GM19395 (cell line): ENCODE data around the gene LINC01488.

Experiments used
- ATAC-seq: cut with Tn5 transposase; IDR thresholded peaks from one replicate; pipeline ENCODE4 v1.9.1; 2021; ENCODE audit warnings: mild to moderate bottlenecking, moderate library complexity; ENCODE audit not compliant: unreplicated experiment

The LINC01488 gene

DNA sequence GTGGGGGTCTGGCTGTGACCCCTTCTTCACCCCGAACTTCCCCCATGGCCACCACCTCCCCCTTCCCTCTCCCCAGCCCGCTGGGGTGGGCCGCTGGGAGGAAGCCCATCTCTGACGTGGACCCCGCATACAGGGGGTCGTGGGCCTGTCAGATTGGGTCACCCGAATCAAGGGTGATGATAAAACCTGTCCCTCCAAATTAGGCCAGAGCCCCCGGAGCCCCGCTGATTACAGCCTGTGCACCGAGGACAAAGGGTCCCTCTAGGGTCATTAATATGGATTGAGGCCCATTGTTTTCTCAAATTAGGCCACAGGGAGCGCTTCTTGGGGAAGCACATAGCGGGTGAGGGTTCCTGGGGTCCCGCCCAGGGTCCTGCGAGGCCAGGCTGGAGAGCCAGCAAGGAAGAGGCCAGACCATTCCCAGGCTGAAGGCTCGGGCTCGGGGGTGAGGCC is 4.9 kb upstream of the LINC01488 start:
- ATAC-seq: no peak

DNA sequence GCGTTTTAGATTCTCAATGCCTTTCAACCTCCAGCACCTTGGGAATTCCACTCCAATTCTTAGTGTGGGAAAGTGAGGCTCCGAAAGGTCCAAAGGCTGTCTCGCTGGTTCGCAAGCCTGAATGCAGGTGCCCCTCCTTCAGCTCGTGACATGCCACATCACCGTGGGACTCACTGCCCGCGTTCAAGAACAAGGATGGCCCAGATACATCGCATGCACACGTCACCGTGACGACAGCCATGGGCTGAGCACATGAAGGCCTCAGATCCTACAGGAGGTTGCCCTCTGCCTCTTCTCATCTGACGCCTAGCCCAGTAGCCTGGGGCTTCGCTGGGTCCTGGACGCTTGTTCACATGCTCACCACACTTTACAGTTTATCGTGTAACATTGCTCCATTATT is 4.4 kb upstream of the LINC01488 start:
- ATAC-seq: no peak

DNA sequence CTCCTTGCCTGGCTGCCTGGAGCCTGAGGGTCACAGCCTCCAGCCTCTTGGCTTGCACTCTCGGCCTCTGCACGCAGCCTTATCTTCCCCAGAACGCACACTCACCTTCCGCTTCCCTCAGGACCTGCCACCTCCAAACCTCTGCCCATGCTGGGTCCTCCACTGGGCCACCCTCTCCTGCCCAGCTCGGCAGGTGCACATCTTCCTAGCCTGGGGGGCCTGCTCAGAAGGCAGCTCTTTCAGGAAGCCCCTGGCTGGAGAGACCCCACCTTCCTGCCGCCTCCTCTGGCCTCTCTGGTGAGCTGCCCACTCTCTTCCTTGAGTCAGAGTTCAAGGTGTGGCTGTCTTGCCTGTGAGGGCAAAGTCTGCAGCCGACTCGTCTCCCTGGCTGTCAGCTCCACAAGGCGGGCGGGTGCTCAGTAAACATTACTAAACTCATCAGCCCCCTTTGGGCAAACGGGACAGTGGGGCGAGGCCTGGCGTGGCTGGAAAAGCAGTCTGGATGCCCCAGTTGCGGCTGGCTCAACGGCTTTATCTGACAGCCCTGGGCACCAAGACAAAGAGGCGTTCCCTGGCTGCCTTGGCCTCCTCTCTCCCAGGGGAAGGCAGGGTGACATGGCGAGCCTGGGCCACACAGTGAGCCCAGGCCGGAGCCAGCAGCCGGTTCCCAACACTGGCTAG is 1.7 kb upstream of the LINC01488 start:
- ATAC-seq: no peak

DNA sequence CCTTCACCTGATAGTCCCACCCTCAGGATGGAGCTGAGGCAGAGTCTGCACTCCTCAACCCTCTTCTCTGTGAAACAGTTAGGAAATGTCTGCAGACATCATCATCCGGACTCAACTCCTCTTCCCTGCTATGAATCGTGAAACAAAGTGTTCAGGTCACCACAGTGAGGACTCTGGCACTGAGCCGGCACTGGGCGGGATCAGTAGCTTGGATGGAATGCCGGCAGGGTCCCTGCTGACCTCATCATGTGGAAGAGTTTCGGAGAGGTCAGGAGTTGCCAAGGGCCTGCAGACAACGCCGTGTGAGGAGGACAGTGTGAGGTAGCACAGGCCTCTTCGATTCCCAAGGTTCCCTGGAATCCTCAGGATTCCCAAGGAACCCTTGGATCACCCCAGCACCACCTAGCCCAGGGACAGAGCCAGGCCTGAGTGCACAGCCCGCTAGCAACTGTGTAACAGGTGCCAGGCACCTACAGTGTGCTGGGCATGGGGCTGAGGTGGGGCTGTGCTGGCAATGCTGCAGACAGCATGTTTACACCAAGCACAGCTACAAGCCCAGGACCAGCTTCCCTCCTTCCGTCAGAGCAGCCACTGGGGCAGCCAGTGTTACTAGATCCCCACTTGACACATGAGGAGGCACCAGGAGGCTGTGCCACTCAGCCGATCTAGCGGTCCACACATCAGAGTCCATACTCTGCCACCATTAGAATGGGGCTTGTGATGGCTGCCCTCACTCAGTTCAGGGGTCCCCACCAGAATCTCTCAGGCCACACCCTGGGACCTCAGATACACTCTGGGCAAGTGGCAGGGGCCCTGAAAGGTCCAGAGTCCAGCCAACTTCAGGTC is 693 bp upstream of the LINC01488 start:
- no peak for ATAC-seq

DNA sequence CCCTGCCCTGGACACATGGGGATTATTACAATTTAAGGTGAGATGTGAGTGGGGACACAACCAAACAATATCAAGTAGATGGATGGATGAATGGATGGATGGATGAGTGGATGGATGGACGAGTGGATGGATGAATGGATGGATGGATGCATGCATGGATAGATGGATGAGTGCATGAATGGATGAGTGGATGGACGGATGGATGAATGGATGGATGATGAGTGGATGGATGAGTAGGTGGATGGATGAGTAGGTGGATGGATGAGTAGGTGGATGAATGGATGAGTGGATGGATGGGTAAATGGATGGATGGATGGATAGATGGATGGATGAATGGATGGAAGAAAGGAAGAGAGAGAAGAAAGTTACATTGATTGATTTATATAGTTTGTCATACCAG is 859 bp downstream of the LINC01488 start:
- no peak for ATAC-seq

DNA sequence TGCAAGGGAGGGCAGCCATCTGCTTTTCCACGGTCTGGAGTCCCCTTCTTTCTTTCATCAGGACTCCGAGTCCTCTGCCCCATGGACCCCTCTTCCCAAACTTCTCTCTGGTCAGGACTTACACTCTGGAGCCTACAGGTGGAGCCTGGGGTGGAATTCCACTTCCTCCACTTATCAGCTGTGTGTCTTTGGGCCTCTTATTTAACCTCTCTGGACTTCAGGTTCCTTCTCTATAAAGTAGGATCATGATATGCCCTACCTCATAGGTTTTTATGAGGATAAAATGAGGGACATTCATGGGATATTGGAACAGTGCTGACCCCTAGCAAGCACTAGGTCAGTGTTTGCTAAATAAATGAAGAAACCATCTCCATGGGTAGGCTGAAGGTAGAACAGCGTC is 1.7 kb downstream of the LINC01488 start:
- ATAC-seq: no peak

DNA sequence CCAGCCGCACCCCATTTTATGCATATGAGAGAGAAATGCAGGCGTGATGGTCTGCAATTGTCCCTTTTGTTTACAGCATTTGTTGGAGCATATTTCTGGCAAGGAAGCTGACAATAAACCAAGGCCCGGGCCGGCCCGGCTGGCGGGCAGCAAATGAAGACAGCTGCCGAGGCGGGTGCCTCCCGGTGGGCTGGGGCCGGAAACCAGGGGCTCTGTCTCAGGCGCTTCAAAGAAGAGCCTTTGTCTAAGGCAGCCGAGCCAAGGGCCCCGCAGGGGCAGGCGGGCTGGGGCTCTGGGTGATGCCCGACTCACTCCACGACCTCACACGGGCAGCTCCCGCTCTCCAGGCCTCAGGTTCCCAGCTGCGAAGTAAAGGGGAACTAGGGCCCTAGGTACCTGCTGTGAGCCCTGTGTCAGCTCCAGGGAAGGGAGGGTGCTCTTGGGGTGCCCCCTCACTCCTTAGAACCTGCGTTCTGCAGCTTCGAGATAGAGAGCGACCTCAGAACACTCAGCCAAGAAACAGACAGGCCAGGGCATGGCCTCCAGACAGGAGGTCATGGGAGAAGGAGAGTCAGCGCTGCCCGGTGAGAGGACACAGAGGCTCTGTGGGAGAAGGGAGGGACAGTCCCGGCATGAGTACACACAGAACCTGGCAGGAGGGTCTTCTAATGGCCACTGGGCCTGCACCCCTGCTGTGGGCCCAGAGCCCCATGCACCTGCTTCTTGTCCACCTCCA is 2.4 kb downstream of the LINC01488 start:
- ATAC-seq: no peak

DNA sequence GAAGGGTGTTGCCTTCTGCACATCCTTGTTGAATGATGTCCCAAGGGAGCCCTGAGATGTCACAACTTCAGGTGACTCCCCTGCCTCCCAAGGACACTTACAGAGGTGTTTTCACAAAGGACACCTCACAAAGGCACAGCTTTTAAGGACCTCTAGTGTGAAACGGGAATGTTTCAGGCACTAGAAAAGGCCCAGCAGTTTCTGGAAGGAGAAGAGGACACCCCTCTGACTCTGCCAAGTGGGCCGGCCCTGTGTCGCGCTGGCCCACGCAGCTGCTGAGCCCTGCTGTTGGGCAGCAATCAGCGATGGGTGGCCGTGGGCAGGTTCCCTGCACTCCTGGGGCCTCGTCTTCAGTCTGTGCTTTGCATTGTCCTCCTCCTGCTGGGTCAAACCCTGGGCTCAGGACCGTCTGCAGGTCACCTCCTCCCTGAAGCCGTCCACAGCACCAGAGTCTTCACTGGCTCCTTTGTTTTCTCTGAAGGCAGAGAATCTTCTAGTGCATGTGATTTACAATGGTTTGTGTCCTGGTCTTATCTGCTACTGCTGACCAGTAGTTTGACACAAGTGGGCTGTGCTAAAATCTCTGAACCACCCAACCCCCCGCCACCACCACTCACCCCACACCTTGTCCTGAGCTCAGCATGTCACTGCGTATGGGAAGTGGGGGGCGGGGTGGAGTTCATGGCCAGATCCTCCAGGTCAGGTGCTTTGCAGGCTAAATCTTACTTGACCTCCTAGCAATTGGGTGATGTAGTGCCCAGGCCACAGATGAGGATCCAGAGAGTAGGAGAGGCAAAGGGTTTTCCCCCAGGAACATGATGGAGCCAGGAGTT is 3.2 kb downstream of the LINC01488 start:
- ATAC-seq: no peak

DNA sequence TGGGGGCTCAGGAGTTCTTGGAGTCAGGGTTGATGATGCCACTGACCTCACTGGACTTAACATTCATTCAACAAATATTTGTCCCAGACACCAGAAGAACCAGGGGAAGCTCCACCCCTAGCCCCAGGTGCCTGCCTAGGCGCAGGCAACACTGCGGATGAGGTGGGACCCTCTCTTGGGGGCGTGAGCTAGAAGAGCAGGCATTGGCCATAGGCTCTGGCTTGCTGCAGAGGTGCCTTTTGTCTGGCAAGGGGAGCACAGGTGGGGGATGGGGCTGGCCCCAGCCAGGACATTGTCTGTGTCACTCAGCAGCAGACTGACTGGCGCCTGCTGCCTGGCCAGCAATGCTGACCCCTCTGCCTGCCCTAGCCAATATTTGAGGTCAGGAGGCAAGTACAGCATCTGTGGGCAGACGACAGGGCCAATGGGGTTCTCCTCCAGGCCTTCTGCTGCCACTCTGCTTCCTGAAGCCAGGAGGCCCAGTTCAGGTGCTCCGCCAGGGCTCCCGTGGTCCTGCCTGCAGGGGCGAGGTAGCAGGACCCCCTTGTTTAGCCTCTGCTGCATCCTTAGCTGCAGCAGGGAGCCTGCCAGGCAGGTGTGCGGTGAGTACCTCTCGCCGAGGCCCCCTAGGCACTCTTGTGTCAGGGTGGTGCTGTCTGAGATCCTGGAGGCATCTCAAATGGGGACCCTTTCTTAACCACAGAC is 4.0 kb downstream of the LINC01488 start:
- ATAC-seq: no peak

DNA sequence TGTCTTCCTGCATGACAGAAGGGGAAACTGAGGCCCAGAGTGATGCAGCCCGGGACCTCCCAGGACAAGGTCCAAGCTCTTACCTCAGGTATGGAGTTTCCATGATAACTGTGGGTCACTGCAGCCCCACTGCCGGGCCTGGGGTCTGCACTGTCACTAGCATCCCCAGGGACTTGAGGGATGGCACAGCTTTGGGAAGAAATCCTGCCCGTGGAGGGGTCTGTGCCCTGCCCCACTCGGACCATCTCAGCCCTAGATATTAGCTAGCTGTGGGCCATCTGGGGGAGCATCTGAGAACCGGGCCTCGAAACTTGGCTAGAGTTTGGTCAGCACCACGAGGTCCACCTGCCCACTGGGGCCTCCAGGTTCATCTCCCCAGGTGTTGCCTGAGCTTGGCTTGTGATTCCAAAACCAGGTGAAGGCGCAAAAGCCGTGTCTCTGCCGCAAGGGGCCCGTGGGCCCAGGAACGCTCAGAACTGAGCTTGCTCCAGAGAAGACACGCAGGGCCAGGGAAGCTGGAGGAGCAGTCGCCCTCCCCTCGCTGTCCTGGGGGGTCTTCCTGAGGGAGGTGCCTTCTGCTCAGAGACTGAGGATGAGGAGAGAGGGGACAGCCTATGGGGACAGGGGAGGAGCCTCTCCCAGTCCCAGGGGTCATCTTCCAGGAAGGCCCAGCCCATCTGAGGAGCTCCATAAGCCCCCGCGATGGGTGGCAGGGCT is 4.8 kb downstream of the LINC01488 start:
- ATAC-seq: no peak

DNA sequence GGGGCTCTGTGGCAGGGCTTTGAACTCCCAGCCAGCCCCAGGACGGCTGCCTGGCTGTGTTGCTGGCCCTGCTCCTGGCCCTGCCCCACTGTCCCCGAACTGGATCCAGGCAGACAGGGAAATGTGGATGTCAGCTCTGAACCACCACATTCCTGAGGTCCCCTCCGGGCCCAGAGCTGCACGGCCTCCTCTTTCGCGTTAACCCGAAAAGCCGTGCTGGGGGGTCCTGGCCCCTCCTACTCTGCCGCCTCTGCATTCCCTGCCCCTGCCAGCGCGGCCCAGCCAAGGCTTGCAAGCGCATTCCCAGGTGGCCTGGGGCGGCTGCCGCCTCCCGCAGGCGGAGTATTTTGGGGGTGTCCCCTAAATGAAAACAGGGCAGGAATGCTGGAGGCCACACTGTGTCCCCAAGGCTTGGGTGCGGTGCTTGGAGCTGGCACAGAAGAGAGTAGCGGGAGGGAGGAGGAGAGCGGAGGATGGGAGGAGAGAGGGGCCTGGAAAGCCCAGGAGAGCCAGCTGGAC is 5.4 kb downstream of the LINC01488 start:
- ATAC-seq: no peak

DNA sequence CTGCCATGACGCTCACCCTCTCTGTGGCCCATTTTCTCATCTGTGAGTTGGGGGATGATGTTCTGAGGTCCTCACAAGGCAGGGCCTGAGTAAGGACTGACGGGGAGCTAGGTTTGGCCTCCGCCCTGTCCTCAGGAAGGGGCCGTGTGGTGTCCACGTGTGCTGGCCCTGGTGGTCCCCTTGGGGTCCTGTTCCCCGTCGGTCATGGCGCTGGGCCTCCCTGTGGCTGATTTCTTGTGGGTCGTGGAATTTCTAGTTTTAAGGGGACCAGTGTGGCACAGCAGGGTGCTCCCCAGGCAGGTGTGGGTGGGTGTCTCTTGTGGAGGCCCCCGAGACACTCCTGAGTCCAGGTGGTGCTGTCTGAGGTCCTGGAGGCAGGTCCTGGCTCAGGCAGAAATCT is 5.9 kb downstream of the LINC01488 start:
- ATAC-seq: no peak

DNA sequence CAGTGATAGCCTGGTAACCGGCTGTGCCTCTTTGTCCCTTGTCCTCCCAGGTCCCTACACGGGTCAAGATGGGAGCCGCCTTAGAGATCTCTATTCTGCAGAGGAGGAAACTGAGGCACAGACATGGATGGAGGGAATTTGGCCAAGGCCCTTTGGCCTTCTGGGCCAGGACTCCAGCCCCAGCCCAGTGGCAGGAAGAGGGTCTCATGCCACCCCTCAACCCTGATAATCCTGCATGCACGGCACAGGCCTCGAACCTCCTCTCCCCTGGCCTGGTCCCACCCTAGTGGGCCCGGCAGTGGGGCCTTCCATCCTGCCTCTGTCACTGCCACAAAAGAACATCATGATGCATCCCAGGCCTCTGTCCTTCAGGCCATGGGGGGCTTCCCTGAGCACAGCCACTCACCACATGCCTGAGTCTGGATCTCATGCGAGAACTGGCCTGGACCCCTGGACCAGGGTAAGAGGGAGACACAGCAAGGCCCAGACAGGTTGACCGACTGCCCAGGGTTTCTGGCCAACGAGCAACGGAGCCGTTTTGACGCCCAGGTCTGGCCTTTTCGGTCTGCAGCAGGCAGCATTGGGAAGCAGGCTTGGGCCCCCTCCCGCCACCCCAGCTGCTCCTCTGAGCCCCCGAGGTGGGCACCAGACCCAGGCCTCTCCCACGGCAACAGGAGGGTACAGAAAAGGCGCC is 6.5 kb downstream of the LINC01488 start:
- ATAC-seq: no peak

DNA sequence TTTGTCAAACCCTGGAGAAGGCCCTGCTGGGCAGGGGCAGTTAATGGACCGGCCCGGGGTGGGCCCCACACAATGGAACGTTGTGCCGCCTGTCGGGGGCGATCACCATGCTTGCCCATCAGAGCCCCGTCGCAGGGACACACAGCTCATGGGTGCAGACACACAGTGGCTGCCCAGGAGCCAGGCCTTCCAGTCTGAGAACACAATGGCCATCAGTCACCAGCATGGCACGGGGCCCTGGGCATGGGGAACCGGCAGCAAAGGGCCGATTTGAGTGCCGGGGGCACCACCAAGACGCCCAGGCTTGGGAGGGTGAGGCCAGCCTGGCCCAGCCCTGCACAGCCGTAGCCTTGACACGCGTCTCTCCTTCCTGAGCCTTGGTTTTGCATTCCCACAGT is 7.1 kb downstream of the LINC01488 start:
- no peak for ATAC-seq

DNA sequence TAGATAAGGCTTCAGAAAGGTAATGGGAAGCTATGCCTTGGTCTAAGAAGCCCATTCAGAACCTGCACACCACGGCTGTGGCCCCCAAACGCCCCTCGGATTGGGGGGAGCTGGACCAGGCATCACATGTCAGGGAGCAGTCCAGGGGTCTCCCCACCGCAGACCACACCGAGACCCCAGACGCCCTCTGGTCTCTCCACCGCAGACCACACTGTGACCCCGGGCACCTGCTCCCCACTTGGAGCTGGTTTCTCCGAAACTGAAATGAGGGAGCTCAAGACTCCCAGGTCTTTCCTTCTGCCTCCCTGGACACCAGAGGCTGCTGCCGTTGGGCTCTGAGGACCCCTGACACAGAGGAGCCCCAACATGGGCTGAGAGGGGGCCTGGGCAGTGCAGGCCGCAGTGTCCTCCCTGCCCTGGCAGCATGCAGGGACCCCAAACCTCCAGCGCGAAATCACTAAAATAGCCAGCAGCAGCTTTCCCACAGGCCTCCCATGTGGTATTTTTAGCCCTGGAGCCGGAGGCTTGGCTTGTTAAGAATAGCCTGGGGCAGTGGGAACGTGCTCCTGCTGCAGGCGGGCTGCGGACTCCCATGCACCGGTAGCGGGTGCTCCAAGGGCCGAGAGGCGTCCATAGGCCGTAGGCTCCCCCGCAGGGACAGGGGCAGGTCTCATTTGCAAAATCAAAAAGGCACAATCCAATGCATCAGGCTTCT is 7.7 kb downstream of the LINC01488 start:
- no peak for ATAC-seq

DNA sequence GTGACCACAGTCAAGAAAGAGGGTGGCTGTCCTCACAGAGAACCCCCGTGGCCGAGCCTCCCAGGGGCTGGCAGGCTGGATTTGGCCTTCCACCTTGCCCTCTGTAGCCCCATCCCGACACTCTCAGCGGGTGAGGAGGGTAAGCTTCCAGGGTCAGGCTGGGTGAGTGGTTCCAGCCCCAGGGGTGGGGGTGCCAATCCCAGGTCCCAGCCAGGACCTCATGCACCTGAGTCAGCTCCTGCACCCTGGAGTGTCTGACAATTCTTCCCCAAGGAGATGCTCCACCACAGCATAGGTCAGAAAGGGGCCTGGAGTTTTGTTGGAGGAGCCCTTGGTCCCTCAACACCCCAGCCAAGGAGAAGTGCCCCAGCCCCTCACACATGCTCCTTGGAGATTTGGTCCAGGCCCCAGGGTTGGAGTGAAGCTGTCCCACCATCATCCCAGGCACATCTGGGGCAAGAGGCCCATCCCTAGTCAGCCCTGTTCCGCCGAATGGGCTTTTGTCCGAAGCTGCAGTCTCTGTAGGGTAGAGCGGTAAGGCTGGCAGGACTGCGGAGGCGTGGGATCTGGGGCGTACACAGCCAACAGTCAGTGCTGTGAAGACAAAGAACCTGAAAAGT is 8.4 kb downstream of the LINC01488 start:
- ATAC-seq: no peak

DNA sequence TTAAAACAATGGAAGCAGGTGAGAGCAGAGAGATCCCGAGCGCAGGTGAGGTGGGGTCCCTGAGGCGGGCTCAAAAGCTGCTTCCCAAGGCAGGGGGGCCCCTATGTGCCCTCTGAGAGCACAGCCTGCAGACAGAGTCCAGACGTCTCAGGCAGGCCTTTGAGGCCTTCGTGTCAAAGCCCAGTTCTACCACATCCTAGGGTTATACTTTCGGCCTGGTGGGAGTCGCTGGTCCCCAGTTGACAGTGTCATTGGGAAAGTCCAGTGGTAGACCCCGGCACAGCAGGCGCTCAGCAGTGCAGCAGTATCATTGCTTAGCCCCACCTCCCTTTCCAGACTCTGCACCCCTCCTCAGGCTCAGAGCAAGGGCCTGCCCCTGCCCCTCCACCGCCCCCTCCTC is 9.1 kb downstream of the LINC01488 start:
- no peak for ATAC-seq
